HG03175 (cell line): ENCODE measurements around the gene ADGRF3.
"Not testable (repeated sequence)": the region's sequence is repeated elsewhere in the genome, so short reads cannot be mapped to it uniquely, and the experiment has no call there.

Experiments
- ATAC-seq: cut with Tn5 transposase; IDR thresholded peaks from one replicate; pipeline ENCODE4 v1.9.1; 2021; ENCODE audit warnings: mild to moderate bottlenecking, moderate library complexity; ENCODE audit not compliant: unreplicated experiment

ADGRF3 gene

GRCh38 chr2:26281226-26281625 lies 65.4 kb downstream of the ADGRF3 start:
- ATAC-seq, result no peak

GRCh38 chr2:26279886-26280285 lies 66.7 kb downstream of the ADGRF3 start:
- ATAC-seq, result no peak

GRCh38 chr2:26276484-26277227 lies 69.9 kb downstream of the ADGRF3 start:
- ATAC-seq, result no peak

- ATAC-seq, result no peak
Observed at GRCh38 chr2:26274058-26274613, 72.5 kb downstream of the ADGRF3 start.

DNA sequence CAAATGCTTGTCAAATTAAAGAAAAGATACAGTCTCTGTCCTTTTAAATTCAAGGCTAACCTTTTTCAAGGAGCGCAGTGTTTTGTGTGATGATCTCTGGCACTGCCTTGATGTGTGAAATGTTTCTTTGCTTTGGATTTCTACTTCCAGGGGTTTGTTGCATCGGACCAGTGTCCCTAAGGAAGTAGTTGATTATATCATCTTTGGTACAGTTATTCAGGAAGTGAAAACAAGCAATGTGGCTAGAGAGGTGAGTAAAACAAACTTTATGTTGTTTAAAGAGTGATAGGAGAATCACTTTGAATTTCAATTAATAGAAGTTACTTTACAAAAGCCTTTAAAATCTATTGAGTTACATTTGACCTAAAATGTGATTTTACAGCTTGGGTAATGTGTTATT lies 73.1 kb downstream of the ADGRF3 start:
- ATAC-seq, result no peak

DNA sequence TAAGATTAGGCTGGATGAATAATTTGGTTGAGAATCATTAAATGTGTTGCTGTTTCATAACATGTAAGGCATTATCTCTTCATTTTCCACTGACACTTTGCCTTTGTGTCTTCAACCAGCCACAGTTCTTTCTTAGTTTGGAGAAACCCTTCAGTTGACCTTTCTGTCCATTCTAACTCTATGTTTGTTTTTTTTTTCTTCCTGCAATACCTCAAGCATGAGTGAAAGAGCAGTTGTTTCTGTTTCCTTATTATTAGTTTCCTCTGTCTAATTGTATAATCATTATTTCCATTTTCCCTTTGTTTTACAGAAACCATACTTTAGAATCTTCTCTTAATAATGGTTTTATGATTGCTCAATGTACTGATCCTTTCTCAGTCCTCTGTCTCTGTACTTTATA lies 76.2 kb downstream of the ADGRF3 start:
- no peak for ATAC-seq

GRCh38 chr2:26269571-26270158 lies 76.9 kb downstream of the ADGRF3 start:
- no peak for ATAC-seq

GRCh38 chr2:26268670-26269385 lies 77.8 kb downstream of the ADGRF3 start:
- not testable (repeated sequence) for ATAC-seq

- ATAC-seq, result no peak
Observed at GRCh38 chr2:26268213-26268612, 78.4 kb downstream of the ADGRF3 start.

GRCh38 chr2:26258836-26259235 lies 87.8 kb downstream of the ADGRF3 start:
- not testable (repeated sequence) for ATAC-seq
